Measurements from ENCODE around the gene CACNG3.
"Not testable (repeated sequence)": the region's sequence is repeated elsewhere in the genome, so short reads cannot be mapped to it uniquely, and the experiment has no call there.

DNA sequence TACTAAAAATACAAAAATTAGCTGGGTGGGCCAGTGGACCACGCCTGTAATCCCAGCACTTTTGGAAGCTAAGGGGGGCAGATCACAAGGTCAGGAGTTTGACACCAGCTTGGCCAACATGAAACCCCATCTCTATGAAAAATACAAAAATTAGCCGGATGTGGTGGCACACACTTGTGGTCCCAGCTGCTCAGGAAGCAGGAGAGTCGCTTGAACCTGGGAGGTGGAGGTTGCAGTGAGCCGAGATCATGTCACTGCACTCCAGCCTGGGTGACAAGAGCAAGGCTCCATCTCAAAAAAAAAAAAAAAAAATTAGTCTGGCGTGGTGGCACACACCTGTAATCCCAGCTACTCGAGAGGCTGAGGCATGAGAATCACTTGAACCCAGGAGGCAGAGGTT is 44.6 kb downstream of the CACNG3 start:
- TF ChIP-seq, protein P1, sequence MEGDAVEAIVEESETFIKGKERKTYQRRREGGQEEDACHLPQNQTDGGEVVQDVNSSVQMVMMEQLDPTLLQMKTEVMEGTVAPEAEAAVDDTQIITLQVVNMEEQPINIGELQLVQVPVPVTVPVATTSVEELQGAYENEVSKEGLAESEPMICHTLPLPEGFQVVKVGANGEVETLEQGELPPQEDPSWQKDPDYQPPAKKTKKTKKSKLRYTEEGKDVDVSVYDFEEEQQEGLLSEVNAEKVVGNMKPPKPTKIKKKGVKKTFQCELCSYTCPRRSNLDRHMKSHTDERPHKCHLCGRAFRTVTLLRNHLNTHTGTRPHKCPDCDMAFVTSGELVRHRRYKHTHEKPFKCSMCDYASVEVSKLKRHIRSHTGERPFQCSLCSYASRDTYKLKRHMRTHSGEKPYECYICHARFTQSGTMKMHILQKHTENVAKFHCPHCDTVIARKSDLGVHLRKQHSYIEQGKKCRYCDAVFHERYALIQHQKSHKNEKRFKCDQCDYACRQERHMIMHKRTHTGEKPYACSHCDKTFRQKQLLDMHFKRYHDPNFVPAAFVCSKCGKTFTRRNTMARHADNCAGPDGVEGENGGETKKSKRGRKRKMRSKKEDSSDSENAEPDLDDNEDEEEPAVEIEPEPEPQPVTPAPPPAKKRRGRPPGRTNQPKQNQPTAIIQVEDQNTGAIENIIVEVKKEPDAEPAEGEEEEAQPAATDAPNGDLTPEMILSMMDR (conservative IDR thresholded peaks at IDR 0.05; ENCODE audit: low read depth, low read length): not testable (repeated sequence)
- TF ChIP-seq EZH2 (IDR thresholded peaks at IDR 0.05; ENCODE audit: low read length, unreplicated experiment): not testable (repeated sequence)

Data from PC-3 (cell line).